GM18861 (cell line): ENCODE data around the gene TLE3.
"Not testable (repeated sequence)": the region's sequence is repeated elsewhere in the genome, so short reads cannot be mapped to it uniquely, and the experiment has no call there.

Experiments used
- ATAC-seq: cut with Tn5 transposase; IDR thresholded peaks from one replicate; pipeline ENCODE4 v1.9.1; 2021; ENCODE audit not compliant: unreplicated experiment

The TLE3 gene

GRCh38 chr15:70126362-70126761, 28.6 kb upstream of the TLE3 start:
- ATAC-seq = no peak

GRCh38 chr15:70125605-70126004, 27.9 kb upstream of the TLE3 start:
- ATAC-seq = no peak

DNA sequence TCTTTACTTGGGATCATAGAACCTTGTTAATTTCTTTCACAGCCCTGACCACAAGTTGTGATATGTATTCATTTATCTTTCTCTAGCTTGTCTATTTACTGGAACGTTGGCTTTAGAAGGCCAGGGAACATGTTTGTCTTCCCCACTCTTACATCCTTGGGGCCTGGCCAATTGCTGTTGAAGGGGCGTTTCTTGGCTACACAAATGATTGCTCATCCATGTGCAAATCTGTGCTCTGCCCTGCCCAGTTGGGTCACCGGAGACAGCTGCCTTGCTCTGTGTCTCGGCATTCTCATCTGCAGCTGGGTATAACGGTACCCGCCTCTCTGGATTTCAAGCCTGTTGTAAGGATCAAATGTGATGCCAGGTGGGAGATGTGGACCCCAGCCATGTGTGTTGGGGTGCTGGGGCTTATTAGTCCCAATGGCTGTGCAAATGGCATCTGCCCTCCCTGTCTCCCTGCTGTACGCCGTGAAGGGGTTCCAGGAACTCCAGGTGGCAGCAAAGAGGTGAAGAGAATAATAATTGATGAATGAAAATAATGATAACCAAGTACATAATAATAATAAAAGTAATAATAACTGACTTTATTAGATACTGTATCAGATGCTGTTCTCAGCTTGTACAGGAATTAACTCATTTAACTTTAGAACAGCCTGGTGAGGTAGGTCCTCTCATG, 24.0 kb upstream of the TLE3 start:
- no peak for ATAC-seq

- no peak for ATAC-seq
Measured at GRCh38 chr15:70120958-70121623, 23.4 kb upstream of the TLE3 start.

- ATAC-seq = no peak
Measured at GRCh38 chr15:70119911-70120508, 22.3 kb upstream of the TLE3 start.

- ATAC-seq = no peak
Measured at GRCh38 chr15:70118599-70118998, 20.9 kb upstream of the TLE3 start.

DNA sequence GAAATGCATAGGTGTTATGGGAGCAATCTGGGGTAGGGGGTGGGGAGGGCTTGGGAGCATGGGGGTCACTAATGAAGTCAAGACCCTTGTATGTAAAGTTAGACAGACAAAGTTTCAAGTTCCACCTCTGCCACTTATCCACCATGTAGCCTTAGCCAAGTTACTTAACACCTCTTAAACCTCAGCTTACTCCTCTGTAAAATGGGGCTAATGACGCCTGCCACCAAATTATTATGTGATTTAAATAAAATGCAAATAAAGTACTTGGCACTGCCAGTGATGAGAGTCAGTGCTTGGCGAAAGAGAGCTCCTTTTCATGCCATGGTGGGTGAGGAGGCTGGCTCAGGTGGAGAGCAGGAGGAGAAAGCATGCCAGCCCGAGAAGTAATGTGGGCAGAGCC, 18.6 kb upstream of the TLE3 start:
- no peak for ATAC-seq

- ATAC-seq = no peak
Measured at GRCh38 chr15:70114221-70114620, 16.5 kb upstream of the TLE3 start.

DNA sequence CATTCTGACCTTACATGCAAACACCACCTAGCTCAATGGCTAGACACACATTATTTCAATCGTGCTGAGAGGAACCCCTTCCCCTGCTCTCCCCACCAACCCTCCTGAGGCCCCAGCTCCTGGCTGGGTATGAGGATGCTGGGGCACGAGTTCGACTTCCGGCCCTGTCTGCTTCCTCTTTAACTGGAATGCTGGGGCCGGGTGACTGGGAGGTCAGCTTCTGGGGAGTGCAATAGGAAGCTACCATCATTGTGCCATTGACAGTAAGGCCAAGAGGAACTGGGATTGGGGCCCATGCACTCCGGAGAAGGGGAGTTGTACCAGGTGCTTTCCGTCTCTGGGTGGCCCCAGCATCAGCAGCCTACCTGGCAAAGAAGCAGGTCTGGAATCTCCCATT, 15.6 kb upstream of the TLE3 start:
- ATAC-seq = no peak

DNA sequence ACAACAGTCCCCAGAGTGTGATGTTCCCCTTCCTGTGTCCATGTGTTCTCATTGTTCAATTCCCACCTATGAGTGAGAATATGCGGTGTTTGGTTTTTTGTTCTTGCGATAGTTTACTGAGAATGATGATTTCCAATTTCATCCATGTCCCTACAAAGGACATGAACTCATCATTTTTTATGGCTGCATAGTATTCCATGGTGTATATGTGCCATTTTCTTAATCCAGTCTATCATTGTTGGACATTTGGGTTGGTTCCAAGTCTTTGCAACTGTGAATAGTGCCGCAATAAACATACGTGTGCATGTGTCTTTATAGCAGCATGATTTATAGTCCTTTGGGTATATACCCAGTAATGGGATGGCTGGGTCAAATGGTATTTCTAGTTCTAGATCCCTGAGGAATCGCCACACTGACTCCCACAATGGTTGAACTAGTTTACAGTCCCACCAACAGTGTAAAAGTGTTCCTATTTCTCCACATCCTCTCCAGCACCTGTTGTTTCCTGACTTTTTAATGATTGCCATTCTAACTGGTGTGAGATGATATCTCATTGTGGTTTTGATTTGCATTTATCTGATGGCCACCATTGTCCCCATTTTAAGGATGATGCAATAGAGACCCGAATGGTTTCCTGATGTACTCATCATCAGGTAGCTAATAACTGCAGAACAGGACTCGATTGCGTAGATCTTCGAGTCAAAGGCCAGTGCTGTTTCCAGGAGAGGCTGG, 15.0 kb upstream of the TLE3 start:
- not testable (repeated sequence) for ATAC-seq

GRCh38 chr15:70112074-70112395, 14.3 kb upstream of the TLE3 start:
- no peak for ATAC-seq

DNA sequence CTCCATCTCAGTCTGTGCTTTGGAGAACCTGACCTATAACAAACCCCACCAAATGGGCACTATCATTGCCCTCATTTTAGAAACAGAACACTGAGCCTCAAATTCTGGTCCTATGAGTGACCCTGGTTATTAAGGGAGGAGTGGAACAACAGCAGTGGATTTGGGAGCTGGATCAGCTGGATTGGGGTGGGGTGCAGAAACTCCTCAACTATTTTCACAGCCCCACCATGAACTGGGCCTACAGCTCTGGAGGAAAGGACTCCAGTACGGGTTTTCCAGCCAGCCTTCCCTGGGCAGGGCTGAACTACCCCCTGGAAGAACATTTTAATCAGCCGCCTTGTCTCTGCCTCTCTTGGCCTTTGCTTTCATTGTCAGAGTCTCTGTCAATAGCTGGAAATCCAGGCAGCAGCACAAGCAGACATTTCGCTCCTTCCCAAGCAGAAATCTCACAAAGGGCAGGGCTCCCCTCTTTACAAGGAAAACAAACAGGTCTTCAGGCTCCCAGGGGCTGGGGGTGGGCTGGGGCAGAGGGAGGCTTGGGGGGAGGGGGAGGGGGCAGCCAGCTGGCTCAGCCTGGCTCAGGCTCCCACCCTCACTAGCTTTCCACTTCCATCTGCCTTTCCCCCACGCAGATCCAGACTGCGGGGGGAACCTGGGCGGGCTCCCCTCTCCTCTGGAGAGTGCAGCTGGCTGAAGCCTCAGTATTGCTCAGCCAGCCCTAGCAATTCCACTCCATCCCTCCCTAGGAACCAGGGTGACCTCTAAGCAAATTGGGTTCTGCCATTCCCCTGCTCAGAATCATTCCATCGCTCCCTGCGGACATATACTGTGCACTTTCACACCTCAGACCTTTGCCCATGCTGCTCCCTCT, 13.7 kb upstream of the TLE3 start:
- no peak for ATAC-seq

DNA sequence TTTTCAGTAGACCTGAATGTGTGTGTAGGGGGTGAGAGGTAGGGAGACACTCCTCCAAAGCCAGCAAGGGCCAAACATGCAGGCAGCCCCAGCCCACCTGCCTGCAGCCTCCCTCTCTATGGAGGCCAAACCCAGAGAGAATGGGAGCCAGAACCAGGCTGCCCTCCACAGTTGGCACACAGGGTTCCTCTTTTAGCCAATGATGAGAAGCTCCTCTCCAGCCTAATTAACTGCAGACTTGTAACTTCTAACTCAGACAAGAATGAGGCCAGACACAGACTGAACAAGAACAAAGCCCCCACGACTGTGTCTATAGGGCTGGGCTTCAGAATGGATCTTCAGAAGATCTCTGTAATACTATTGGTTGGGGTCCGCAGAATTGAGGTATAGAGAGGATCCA, 12.3 kb upstream of the TLE3 start:
- ATAC-seq = no peak

DNA sequence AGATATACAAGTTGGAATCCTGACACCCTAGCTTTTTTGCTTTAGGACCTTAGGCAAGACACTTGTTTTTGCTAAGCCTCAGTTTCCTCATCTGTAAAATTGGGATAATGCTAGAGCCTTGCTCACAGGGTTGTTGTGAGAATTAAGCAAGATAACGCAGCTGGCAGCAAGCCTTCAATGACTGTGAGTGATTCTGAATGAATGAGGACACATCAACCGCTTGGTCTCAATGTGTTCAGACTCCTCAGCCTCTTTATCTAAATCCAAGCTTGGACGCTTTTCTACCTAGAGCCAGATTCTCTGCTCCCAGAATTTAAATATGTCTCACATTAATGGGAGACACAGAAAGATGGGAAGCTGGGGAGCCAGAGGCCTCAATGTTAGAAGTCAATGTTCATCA, 11.8 kb upstream of the TLE3 start:
- ATAC-seq = no peak

GRCh38 chr15:70103880-70104626, 6.3 kb upstream of the TLE3 start:
- no peak for ATAC-seq

DNA sequence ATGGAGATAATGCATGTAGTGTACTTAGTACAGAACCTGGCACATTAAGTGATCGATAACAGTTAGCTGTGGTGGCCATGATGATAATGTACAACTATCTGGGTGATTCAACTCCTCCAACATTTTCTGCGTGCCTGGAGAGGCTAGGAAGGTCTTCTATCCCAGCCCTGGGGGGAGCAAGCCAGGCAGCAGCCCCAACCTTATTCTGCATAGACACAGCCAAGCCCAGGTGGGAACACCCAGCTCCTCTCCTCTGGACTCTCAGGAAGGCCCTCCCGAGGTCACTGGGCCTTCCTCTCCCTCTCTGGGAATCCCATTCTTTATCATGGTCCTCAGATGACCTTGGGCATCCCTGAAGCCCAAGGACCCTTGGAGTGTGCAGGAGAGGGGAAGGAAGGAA, 5.1 kb upstream of the TLE3 start:
- no peak for ATAC-seq

DNA sequence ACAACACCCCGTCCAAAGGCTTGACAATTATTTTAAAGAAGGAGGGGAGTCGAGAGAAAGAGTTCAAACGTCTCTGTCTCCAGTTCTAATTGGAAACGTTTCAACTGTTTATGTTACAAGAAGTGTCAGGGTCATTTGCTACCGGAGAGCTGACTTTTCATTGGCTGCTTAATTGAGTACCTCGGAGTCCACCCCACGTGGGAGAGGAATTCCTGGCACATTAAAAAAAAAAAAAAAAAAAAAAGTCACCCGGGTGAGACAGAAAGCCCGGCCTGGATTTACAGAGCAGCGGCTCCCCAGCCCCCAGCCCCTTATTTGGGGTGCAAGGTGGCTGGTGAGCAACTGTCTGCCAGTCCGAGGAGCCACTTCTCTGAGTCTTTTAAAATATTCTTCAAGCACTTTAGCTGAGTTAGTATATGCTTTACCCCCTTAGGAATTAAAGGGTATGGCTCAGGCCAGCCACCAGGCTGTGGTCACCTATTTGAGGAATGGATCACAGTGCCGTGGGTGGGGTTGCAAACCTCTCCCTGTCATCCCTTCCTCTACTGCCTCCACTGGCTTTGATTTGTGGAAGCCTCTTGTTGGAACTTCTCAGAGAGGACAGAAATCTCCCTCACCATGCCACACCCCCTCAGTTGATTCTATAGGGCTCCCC, 3.9 kb upstream of the TLE3 start:
- no peak for ATAC-seq

DNA sequence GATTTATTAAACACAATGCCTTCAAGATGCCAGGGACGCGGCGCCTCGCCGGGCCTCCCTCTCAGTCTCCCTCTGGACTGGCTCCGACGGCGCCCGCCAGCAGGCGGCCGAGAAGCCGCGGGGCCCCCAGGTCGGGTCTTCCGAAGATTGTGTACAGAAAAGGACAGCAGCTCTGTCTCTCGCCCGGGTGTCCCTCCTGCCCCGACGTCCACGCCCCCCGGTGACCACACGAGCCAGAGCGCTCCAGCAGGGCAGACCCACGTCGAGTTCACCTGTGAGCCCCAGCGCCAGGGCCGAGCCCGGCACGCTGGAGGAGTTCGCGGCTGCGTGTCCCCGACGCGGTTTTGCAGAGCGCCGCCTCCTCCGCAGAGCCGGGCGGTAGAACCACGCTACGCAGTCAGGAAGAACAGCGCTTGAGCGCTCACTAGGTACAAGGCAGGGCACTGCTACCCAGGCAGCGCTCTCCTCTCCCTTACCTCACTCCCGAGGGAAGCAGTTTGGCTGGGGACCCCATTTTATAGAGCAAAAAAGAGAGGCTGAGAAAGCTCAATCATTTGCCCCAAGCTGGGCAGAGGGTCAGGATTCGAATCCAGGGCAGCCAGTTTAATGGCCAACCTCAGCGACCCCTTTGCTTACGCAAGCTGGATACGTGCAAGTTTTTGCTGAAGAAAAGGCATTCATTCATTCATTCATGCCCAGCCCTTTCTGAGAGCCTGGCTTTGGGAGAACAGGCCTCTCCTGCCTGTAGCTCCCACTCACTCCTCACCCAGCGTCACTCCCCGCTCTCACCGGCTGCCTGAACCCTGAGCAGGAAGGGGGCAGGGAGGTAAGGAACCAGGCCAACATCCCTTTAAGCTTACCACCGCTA, 3.0 kb upstream of the TLE3 start:
- no peak for ATAC-seq

DNA sequence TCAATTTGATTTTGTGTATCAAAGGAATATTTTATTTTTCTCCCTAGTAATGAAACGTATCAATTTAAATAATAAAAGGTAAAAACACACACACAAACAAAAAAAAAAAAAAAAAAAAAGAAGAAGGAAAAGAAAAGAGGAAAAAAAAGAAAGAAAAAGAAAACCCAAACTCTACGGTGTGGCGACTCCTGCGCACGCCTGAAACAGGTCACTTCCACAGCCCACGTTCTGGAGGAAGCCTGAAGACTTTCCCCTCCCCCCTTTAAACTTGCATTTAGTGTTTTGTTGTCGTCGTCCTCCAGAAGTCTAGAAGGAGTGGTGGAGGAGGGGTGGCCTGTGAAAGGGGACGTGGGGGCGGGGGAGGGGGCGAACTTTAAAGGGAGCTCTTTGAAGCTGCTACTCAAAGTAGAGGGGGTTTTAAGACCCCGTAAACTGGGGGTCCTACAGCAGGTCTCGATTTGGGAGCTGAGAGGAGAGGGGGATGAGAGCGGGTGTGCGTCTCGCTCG, 2.3 kb upstream of the TLE3 start:
- ATAC-seq = no peak
